M059J (cell line): ENCODE measurements around the gene CAND2. TPM values are rescaled to one million over a fixed set of nuclear protein-coding genes. Genes with fewer than 3 reads are reported as not detected.
A peak's percentile ranks its signal among the peaks of the same experiment; 100 is the strongest.
"Not testable (repeated sequence)": the region's sequence is repeated elsewhere in the genome, so short reads cannot be mapped to it uniquely, and the experiment has no call there.

Source experiments
- DNase-seq: peaks from one replicate; pipeline ENCODE4 v3.0.0-alpha.2; 2012; ENCODE audit warnings: low read depth
- total RNA-seq: library from RNA; depleted of rRNA; stranded (reverse); fragments of >200 nt; shearing (Covaris generic); gene quantifications from 2 replicates; pipeline ENCODE4 v1.2.3, GENCODE V29; 2014

CAND2 gene
- total RNA-seq, 1 experiment from 2014 or later: 4.0 TPM

GRCh38 chr3:12859840-12860239, 63.4 kb downstream of the CAND2 start:
- DNase-seq: no peak

- DNase-seq: no peak
Measured at GRCh38 chr3:12861611-12862010, 65.1 kb downstream of the CAND2 start.

DNA sequence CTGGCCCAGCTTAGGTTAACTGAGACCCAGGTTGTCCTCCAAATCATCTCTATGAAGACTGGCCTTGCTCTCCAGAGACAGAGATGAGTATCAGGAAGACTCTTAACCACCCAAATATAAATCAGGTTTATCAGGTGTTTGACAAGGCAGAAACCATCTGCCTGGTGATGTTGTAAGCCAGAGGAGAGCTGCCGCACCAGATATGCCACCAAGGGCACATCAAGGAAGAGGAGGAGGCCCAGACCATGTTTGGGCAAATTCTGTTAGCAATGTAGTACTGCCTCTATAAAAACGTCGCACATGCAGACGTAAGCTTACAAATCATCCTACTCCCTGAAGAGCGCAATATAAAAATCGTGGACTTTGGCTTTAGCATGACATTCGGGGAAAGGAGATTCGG, 65.9 kb downstream of the CAND2 start:
- DNase-seq: no peak

- DNase-seq: no peak
Measured at GRCh38 chr3:12865271-12865670, 68.8 kb downstream of the CAND2 start.

DNA sequence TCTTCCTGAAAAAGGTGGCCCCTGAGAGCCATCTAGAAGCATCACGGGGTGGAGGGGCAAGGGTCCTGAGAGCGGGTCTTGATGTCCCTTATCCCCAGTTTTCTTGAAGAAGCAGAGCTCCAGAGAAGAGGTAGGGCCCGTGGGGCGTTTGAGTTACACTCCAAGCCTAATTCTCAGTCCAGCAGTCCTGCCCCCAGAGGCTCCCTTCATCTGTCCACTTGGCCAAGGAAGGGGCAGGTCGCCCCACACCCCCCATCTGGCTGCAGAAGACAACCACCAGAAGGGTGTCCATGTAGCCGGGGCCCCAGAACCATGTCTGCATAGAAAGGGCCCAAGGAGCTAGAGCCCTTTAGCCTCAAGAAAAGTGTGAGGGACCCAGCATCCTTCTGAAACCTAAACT, 70.4 kb downstream of the CAND2 start:
- DNase-seq: no peak

- DNase-seq: peak; percentile 79
Measured at GRCh38 chr3:12868039-12869034, 71.9 kb downstream of the CAND2 start.

- no peak for DNase-seq
Measured at GRCh38 chr3:12869035-12869621, 72.6 kb downstream of the CAND2 start.

GRCh38 chr3:12870942-12871341, 74.5 kb downstream of the CAND2 start:
- DNase-seq: peak; percentile 75

GRCh38 chr3:12871404-12871983, 75.0 kb downstream of the CAND2 start:
- DNase-seq: no peak

DNA sequence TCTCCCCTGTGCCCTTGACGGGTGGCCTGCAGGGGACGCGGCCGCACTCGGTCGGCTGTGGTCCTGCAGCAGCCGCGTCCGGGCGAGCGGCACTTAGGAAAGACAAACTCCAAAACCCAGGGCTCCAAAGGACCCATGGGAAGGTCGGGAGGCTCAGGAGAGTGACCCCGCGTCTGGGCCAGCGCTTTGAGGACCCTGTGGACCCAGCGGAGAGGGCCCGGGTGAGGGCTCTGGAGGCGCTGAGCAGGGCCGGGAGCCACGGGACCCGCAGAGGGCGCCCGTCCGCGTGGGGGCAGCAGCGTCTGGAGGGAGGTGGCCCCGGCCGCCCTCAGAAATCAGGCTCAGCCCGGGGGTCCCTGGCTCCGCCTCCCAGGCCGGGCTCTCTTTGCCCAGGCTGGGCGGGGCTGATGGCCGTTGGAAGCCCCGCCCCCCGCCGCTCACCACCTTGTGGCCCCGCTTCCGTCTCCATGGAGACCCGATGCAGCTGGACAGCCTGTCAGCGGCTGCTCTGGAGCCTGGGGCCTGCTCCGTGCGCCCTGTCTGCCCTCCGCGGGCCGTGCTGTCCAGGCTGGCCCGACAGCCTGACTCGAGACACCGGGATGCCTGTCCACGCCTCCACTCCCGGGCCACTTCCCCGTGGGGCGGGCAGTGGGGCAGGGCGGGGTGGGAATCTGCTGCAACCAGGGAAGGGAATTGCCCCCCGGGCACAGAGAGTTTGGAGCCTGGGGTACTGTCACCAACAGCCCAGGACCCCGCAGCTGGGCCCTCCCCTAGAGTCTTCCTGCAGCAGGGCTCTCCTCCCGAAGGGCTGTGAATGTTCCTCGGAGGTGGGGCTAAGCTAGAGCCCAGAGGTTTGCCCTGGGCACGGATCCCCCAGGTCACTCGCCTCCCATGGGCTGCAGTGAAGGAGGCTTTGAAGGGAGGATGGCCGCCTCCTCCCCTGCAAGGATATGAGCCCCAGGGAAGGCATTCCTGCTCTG, 79.7 kb downstream of the CAND2 start:
- DNase-seq: no peak

DNA sequence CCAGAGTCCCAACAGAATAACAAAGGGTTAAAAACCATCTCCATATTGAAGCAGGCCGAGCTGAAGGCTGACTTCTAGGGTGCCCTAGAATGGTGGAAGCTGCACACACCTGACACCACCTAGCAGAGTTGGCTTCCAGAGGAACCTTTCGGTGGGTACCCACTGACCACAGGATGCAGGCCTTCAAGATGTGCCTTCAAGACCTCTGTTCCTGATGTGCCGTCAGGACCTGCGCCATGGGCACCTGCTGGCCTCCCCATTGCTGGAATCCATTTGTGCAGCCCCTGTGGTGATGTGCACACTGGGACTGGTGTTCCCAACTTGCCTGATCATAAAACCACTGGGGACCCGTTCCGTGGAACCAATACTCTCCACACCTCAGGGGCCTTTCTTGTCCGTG, 80.6 kb downstream of the CAND2 start:
- no peak for DNase-seq

DNA sequence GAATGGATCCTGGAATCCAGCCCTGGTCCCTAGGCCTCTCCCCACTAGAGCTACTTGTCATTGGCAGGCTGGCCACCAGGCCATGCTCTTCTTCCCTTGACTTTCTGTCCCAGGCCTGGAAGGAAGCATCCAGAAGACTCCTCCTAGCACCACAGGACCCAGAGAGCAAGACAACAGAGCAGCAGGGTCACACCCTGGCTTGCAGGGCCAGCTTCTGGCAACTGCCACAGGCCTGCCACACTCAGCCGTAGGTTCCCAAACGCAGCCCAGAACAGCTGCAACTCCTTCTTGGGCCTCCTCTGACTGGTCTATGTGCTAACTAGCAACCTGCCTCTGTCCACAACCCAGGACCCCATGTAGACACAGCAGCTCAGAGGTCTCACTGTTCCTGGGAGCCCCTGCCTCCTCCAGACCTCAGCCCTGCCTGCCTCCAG, 81.7 kb downstream of the CAND2 start:
- no peak for DNase-seq

DNA sequence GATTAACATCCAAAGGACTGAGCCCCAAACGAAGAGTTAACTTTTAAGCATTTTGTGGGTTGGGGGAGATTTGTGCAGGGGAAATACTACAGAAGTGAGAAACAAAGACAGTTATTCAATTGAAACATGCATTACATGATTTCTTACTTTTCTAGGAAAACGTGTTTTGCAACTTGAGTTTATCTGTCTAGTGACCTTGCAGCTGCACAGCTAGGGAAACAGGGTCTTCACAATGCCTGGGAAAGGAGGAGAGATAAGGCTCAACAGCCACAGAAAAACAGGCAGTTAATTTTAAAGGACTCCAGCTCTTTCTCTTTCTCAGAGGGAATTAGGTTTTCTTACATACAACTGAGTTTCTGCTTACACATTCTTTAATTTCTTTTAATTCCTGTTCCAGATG, 82.3 kb downstream of the CAND2 start:
- not testable (repeated sequence) for DNase-seq

DNA sequence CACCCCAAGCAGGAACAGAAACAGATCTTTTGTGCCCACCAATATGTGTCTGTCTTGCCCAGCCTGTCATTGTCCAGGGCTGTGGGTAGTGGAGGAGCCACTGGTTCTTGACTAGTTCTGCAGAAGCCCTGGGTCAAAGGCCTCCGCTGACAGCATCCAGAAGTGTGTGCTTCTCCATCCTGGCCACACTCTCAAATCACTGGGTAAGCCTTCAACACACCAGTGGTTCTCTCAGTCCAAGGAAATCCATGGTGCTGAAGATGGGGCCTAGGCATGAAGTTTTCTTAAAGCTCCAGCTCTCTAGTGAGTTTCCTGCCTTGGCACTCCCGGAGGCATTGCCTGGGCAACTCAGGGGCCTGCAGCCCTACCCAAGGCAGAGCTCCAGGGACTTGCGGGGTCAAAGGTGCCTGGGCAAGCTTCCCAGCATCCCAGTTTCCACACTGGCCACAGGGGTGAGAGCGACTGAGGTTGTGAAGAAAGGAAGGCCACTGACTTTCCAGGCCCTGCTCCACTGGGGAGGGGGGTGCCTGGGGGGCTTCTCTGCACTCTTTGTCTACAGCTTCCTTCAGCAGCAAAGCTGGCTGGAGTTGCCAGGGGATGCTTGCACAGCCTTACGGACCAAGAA, 82.8 kb downstream of the CAND2 start:
- no peak for DNase-seq

DNA sequence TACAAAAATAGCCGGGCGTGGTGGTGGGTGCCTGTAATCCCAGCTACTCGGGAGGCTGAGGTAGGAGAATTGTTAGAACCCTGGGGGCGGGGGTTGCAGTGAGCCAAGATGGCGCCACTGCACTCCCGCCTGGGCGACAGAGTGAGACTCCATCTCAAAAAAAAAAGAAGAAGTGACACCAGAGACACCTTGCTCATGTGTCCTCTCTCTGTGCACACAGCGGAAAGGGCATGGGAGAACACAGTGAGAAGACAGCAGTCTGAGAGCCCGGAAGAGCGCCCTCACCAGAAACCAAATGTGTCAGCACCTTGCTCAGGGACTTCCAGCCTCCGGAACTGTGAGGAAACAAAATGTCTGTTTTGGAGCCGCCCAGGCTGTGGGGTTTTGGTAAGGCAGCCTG, 85.4 kb downstream of the CAND2 start:
- DNase-seq: not testable (repeated sequence)

DNA sequence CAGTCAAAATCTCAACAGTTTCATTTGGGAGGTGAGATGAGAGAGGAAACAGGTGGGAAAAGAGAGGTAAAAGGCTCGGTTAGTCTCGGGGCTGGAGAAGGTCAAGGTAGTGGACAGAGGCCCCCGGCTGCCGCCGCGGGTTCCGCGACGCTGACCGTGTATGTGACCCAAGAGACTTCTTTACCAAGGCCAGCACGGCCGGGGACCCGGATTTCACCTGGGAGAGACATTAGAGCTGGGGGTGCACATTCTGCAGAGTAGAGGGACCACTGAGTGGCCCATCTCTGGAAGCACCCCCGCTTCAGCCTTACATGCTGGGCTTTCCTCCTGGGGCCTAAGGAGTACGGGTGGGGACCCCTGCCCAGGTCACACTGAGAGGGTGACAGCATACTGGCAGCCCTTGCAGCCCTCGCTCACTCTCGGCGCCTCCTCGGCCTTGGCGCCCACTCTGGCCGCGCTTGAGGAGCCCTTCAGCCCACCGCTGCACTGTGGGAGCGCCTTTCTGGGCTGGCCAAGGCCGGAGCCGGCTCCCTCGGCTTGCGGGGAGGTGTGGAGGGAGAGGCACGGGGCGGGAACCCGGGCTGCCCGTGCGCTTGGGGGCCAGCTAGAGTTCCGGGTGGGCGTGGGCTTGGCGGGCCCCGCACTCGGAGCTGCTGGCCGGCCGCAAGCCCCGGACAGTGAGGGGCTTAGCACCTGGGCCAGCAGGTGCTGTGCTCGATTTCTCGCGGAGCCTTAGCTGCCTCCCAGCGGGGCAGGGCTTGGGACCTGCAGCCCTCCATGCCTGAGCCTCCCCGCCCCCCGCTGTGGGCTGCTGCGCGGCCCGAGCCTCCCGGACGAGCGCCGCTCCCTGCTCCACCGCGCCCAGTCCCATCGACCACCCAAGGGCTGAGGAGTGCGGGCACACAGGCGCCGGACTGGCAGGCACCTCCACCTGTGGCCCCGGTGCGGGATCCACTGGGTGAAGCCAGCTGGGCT, 86.1 kb downstream of the CAND2 start:
- DNase-seq: no peak

DNA sequence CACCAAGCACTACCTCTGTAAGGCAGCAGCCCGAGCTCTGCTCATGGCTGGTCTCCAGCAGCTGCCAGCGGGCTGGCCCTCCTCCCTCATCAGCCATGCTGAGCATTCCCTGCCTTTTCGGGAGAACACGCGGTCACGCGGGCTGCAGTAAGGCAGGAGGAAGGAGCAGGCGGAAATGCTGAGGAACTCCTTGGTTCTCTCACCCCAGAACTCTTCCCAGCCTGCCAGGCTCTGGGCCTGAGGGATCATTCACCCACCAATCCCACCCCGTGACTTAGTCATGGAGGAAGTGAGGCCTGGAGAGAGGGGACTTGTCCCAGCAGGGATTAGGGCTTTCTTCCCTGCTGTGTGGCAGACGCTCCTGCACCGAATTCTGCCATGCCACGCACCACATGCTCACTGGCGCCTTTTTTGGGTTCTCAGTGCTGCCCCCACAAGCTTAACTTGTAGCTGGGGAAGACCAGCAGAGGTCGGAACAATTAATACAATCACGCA, 87.8 kb downstream of the CAND2 start:
- no peak for DNase-seq
